Stimulated activated CD4-positive, alpha-beta T cell treated with anti-CD3 and anti-CD28 coated beads, Interleukin-12 subunit alpha, Interleukin-12 subunit beta, amount 100 ng/mL, for 4 hours (primary cell): ENCODE results near the gene MRPL34.
"Not testable (repeated sequence)": the region's sequence is repeated elsewhere in the genome, so short reads cannot be mapped to it uniquely, and the experiment has no call there.

Experiments
- DNase-seq: peaks from one replicate; pipeline ENCODE4 v3.0.0-alpha.2; 2020

Gene MRPL34

DNA sequence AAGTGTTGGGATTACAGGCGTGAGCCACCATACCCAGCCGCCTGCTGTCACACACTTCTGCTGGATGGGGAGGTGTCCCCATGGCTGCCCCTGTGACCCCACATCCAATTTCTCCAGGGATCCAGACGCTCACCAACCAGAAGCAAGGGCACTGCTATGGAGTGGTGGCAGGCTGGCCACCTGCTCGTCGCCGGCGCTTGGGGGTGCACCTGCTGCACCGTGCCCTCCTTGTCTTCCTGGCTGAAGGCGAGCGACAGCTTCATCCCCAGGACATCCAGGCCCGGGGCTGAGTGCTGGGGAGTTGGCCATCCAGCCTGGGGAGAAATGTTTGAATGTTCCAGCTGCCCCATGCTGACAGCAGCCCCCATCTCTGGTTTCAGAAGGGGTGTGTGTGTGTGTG is 19.4 kb upstream of the MRPL34 start:
- no peak for DNase-seq

DNA sequence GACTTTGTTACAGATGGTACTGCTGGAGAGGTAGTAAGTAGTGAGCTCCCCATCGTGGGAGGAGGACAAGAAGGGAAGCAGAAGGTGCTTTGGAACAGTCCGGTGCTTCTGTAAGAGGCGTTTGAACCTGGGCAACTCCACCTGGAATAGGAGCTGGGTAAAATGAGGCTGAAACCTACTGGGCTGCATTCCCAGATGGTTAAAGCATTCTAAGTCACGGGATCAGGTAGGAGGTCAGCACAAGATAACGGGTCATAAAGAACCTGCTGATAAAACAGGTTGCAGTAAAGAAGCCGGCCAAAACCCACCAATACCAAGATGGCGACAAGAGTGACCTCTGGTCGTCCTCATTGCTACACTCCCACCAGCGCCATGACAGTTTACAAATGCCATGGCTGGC is 18.9 kb upstream of the MRPL34 start:
- DNase-seq = no peak

DNA sequence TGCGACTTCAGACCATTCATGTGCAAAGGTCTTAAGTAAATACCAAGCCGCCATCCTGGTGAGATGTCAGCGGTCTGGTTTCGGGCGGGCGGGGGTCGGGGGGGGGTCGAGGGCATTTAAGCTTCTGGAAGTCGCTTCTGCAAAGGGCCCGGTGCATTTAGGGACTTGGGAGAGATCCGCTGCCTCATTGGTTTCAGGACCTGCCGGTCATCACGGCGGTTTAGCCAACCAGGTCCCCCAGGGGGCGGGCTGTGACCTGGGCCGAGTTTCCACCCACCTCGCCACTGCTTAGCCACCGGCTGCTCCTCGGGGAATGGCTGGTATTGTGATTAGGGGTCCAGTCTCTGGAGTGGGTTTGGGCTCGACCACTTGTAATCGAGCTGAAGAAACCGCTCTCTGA is 16.2 kb upstream of the MRPL34 start:
- no peak for DNase-seq

- DNase-seq = peak; percentile 82
Measured at GRCh38 chr19:17292301-17293074, 13.2 kb upstream of the MRPL34 start.

- DNase-seq = no peak
Measured at GRCh38 chr19:17293605-17294004, 12.1 kb upstream of the MRPL34 start.

- peak; percentile 48 for DNase-seq
Measured at GRCh38 chr19:17294051-17294891, 11.4 kb upstream of the MRPL34 start.

DNA sequence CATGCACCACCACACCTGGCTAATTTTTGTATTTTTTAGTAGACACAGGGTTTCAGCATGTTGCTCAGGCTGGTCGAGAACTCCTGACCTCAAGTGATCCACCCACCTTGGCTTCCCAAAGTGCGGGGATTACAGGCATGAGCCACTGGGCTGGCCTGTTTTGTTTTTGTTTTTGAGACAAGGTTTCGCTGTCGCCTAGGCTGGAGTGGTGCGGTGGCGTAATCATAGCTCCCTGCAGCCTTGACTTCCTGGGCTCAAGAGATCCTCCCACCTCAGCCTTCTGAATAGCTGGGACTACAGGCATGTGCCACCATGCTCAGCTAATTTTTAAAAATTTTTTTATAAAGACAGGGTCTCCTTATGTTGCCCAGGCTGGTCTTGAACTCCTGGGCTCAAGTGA is 10.1 kb upstream of the MRPL34 start:
- DNase-seq = not testable (repeated sequence)

- DNase-seq = no peak
Measured at GRCh38 chr19:17296273-17296672, 9.4 kb upstream of the MRPL34 start.

DNA sequence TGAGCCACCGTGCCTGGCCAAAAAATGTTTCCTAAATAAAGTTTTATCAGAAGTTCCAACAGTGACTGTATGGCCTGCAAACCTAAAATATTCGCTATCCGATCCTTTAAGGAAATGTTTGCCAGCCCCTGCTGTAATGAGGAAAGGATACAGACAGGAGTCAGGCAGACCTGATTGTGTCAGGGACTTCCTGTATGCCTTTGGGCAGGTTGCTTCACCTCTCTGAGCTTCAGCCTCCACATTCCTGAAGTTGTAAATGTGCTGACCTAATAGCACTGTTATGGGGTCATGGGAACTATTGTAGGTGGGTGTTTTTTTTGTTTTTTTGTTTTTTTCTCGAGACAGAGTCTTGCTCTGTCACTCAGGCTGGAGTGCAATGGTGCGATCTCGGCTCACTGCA is 8.7 kb upstream of the MRPL34 start:
- no peak for DNase-seq

DNA sequence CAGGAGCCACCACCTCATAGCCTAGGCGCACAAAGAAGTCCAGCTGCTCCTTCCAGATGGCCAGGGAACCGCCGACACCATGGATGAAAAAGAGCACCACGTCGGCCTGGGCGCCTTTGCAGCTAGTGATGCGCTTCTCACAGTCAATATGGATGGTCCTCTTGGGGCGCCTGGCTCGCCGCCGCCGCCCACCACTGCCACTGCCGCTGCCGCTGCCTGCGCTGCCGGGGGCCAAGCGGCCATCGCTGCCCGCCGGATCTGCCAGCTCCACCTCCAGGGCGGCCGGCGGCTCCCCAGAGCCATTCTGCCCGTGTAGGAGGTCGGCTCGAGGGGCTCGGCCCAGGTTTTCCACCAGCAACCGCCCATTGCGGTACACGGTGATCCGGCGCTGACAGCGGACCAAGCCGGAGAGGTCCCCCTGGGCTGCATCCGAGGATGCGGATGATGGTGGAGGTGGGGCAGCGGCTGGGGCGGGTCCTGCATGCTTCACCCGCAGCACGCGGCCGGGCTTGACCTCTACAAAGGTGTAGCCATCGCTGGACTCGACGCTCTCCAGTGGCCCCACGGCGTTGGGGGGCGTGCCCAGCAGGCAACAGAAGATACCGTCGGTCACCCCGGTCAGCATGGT is 4.6 kb upstream of the MRPL34 start:
- DNase-seq = no peak

GRCh38 chr19:17302391-17303166 is 3.1 kb upstream of the MRPL34 start:
- DNase-seq = no peak

DNA sequence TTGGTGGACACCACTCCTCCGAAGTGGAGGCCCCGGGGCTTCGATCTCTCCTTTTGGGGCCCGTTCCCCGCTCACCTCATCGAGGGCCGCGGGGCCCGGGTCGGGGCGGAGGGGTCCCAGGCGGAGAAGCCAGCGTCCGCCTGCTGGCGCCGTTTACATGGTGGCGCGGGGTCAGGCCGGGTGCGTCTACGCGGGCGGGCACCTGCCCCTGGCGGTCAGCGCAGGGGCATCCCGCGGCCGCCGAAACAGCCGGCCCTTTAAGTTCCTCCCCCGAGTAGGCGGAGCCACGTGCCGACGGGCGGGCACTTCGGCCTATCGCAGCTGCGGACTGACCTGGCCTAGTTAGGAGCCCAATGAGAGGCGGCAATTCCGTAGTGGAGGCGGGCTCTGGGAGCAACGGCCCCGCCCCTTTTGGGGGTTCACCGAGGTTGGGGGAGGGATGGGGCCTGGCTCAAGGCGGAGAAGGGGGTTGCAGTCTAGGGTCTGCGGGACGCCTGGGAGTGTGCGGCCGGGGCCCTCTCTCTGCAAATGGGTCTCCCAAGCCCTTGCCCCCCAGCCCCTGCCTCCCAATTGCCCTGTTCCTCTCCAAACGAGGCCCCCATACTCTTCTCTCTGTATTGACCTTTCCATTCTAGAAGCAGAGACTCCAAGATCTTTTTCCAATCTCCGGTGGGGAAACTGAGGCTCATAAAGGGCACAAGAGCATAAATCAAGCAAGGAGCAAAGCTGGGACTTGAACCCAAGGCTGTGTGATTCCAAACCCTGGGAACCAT is 2.3 kb upstream of the MRPL34 start, which contains the start of gene ABHD8:
TSS of gene ABHD8 (minus strand) at position 259 of the 773 bp plus-strand sequence. CDS start 1,809 bp downstream, outside the sequence.
- DNase-seq = peak; percentile 89

DNA sequence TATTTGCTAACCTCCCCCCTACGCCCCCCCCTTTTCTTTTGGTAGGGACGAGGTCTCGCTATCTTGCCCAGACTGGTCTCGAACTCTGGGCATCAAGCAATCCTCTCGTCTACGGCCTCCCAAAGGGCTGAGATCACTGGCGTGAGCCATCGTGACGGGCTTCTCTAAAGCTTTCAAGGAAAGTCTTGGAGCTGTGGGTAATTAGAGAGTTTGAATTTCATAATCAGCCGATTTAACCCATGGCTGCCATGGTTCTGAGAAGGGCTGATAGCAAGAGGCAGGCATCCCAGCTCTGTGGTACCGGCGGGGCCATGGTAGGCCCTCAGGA is 1.8 kb upstream of the MRPL34 start:
- no peak for DNase-seq

DNA sequence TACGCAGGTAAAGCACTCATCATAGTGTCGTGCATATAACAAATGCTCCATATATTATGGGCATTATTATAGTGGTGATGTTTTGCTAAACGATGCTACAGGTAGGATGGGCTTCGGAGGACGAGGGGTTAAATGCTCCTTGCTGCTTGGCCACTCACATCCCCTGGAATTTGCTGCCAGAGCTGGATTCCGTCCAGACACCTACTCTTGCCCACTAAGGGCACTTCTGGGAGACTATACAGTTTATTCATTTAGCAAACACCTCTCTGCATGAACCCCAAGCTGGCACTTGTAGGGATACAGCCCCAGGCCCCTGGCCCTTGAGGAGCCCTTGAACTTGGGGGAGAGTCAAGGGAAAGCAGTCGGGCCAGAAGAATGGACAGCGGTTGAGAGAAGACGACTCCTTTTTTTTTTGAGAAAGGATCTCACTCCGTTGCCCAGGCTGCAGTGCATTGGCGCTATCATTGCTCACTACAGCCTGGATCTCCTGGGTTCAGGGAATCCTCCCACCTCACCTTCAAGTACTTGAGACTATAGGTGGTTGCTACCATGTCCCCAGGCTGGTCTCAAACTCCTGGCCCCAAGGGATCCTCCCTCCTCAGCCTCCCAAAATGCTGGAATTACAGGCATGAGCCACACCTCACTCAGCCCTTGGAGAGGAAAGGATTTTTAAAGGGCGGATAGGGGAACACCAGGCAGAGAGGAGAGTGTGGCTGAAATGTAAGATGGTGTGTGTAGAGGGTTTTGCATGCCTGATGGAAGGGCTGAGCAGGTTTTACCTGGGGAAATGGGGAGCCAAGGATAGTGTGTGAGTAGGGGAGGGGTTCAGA is 1.1 kb upstream of the MRPL34 start:
- no peak for DNase-seq

GRCh38 chr19:17305216-17305516 is 506 bp upstream of the MRPL34 start:
- no peak for DNase-seq

- no peak for DNase-seq
Measured at GRCh38 chr19:17306285-17306714, 628 bp downstream of the MRPL34 start.

DNA sequence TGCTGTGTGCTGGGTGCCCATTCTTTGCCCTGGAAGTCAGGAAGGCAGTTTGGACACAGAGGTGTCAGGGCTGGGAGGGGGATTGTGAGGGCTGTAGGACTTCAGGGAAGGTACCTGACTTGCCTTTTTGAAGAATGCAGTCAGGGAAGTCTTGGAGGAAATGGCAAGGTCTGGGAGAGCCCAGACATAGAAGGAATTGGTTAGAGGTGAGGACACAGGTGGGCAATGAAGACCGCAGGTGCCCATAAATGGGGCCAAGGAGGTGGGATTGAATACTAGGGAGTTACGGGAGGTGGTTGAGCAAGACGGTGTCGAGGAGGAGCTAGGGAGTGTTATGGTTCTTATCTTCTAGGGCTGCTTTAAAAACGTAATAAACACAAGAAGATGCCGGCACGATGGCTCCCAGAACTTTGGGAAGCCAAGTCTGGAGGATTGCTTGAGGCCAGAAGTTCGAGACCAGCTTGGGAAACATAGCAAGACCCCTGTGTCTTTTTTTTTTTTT is 2.3 kb downstream of the MRPL34 start:
- no peak for DNase-seq

DNA sequence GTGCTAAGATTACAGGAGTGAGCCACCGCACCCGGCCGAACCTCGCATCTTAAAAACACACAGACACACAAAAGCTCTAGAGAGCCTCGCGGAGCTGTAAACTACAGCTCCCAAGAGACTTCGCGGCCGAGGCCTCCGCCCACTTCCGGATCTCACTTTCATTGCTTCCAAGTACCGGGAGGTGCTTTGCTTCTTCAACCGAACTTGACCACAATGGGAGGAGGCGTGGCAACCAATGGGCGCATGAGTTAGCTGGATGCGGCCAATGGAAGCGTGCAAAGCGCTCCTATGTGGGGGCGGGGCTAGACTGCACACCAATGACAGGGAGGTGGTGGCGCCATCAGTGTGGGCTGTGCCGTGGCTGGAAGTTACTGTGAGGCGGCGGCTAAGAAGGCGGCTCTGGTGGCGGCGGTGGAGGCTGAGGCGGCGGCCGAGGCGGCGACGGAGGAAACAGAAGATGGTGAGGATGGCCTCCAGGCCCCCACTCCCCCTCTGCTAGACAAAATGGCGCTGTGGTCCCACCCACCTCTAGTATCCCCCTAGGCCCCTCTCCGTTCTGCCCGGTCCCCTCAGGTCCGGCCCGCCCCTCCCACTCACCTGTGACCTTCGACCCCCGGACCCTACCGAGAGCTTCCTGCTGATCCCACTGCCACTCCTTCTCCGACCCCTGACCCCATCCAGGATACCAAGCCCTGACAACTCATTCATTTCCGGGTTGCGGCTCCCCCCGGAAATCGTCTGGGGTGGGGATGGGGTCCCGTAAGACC is 3.7 kb downstream of the MRPL34 start, which contains the start of gene DDA1:
TSS of gene DDA1 (plus strand) at position 366 of the 767 bp plus-strand sequence. CDS start at position 458, 92 bp downstream.
- DNase-seq = peak; percentile 95

DNA sequence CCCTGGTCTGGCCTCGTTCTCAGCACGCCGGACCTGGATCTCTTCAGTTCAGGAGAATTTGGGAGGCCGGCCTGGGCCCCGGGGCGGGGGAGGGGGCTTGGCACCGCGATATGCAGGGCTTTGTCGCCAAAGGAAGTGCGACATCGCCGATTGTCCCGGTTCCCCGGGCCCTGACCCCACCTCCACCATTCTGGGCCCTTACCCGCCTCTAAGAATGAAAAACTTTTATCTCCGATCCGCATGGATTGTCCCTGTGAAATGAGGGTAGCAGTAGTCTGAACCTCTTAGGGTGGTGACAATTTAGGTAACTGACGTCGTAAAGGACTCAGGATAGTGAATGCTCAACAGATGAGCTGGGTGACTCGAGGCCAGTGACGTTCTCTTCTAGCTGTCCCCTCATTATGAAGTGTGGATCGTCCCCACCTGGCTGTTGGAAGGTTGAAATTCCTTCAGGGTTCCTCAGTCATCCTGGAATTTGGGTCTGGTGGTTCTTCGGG is 4.3 kb downstream of the MRPL34 start:
- DNase-seq = no peak
